ENCODE measurements around the gene F13B.

The F13B gene

GRCh38 chr1:197062692-197063091 is 4.4 kb downstream of the F13B start:
- Histone ChIP-seq H3K27me3 (ENCODE audit: control insufficient read depth in 1 of 2, insufficient read depth in 1 of 2, low read length in 2 of 2) (no peaks in the 10 kb centered on the region), H2AK5ac (ENCODE audit: low read length, severe bottlenecking) (no peak overlapping the region), H2BK5ac (ENCODE audit: low read depth, low read length, poor library complexity, severe bottlenecking) (no peak overlapping the region), H3K14ac (ENCODE audit: low read length in 2 of 2) (no peak overlapping the region), H3K4me2 (ENCODE audit: low read length, poor library complexity, severe bottlenecking) (no peak overlapping the region), H3K4ac (ENCODE audit: low read depth in 1 of 2, low read length in 2 of 2) (no peak overlapping the region), H4K8ac (ENCODE audit: low read length) (no peak overlapping the region), H3K4me3 (ENCODE audit: insufficient read depth in 1 of 2, low read depth in 1 of 2, low read length in 2 of 2) (no peak overlapping the region), H2BK15ac (ENCODE audit: low read depth, poor library complexity, severe bottlenecking) (no peak overlapping the region), H2BK12ac (ENCODE audit: low read length in 2 of 2) (no peak overlapping the region), H3K79me1 (replicated peaks; ENCODE audit: low read length, poor library complexity, severe bottlenecking) (no peaks in the 10 kb centered on the region), H3K9me3 (ENCODE audit: control insufficient read depth, low read length) (no peaks in the 10 kb centered on the region), H3K9ac (ENCODE audit: low read length) (no peak overlapping the region), H2BK120ac (ENCODE audit: low read depth, low read length) (no peak overlapping the region), H2AFZ (ENCODE audit: low read depth, low read length) (no peak overlapping the region), H3K27ac (ENCODE audit: low read length, poor library complexity, severe bottlenecking) (no peak overlapping the region), H3K18ac (ENCODE audit: low read depth in 1 of 2, low read length in 2 of 2) (no peak overlapping the region), H4K91ac (ENCODE audit: low read length) (no peak overlapping the region), H3K4me1 (ENCODE audit: control insufficient read depth, insufficient read depth, low read depth, low read length) (no peaks in the 10 kb centered on the region), H3K36me3 (ENCODE audit: control insufficient read depth in 1 of 2, insufficient read depth in 2 of 2, low read depth in 1 of 2, low read length in 2 of 2) (no peaks in the 10 kb centered on the region), H3K23ac (ENCODE audit: low read length in 2 of 2) (no peak overlapping the region)
- WGBS = no CpG with 5 or more reads among the region's 2 CpGs
- no peak for DNase-seq

- H3K18ac ChIP-seq (ENCODE audit: low read depth in 1 of 2, low read length in 2 of 2) = no peak overlapping the region
- H2AK5ac ChIP-seq (ENCODE audit: low read length, severe bottlenecking) = no peak overlapping the region
- no peaks in the 10 kb centered on the region for H3K27me3 ChIP-seq (ENCODE audit: control insufficient read depth in 1 of 2, insufficient read depth in 1 of 2, low read length in 2 of 2)
- H4K8ac ChIP-seq (ENCODE audit: low read length) = no peak overlapping the region
- no peak overlapping the region for H2BK15ac ChIP-seq (ENCODE audit: low read depth, poor library complexity, severe bottlenecking)
- H4K91ac ChIP-seq (ENCODE audit: low read length) = no peak overlapping the region
- H3K4me3 ChIP-seq (ENCODE audit: insufficient read depth in 1 of 2, low read depth in 1 of 2, low read length in 2 of 2) = no peak overlapping the region
- H3K36me3 ChIP-seq (ENCODE audit: control insufficient read depth in 1 of 2, insufficient read depth in 2 of 2, low read depth in 1 of 2, low read length in 2 of 2) = no peaks in the 10 kb centered on the region
- H3K4me2 ChIP-seq (ENCODE audit: low read length, poor library complexity, severe bottlenecking) = no peak overlapping the region
- no peak overlapping the region for H2BK120ac ChIP-seq (ENCODE audit: low read depth, low read length)
- H3K23ac ChIP-seq (ENCODE audit: low read length in 2 of 2) = no peak overlapping the region
- no peak overlapping the region for H2BK5ac ChIP-seq (ENCODE audit: low read depth, low read length, poor library complexity, severe bottlenecking)
- H3K4me1 ChIP-seq (ENCODE audit: control insufficient read depth, insufficient read depth, low read depth, low read length) = no peaks in the 10 kb centered on the region
- H2AFZ ChIP-seq (ENCODE audit: low read depth, low read length) = no peak overlapping the region
- H3K14ac ChIP-seq (ENCODE audit: low read length in 2 of 2) = no peak overlapping the region
- H3K79me1 ChIP-seq (replicated peaks; ENCODE audit: low read length, poor library complexity, severe bottlenecking) = no peaks in the 10 kb centered on the region
- H3K4ac ChIP-seq (ENCODE audit: low read depth in 1 of 2, low read length in 2 of 2) = no peak overlapping the region
- H3K9me3 ChIP-seq (ENCODE audit: control insufficient read depth, low read length) = no peaks in the 10 kb centered on the region
- H3K27ac ChIP-seq (ENCODE audit: low read length, poor library complexity, severe bottlenecking) = no peak overlapping the region
- no peak for DNase-seq
- no peak overlapping the region for H3K9ac ChIP-seq (ENCODE audit: low read length)
- H2BK12ac ChIP-seq (ENCODE audit: low read length in 2 of 2) = no peak overlapping the region
Measured at GRCh38 chr1:197049100-197049499, 18.0 kb downstream of the F13B start.

- H2BK120ac ChIP-seq (ENCODE audit: low read depth, low read length) = no peak overlapping the region
- no peak overlapping the region for H3K27ac ChIP-seq (ENCODE audit: low read length, poor library complexity, severe bottlenecking)
- H3K18ac ChIP-seq (ENCODE audit: low read depth in 1 of 2, low read length in 2 of 2) = no peak overlapping the region
- H2AFZ ChIP-seq (ENCODE audit: low read depth, low read length) = no peak overlapping the region
- H4K8ac ChIP-seq (ENCODE audit: low read length) = no peak overlapping the region
- H3K4ac ChIP-seq (ENCODE audit: low read depth in 1 of 2, low read length in 2 of 2) = no peak overlapping the region
- no peak overlapping the region for H2AK5ac ChIP-seq (ENCODE audit: low read length, severe bottlenecking)
- H2BK5ac ChIP-seq (ENCODE audit: low read depth, low read length, poor library complexity, severe bottlenecking) = no peak overlapping the region
- no peak overlapping the region for H3K23ac ChIP-seq (ENCODE audit: low read length in 2 of 2)
- H3K9me3 ChIP-seq (ENCODE audit: control insufficient read depth, low read length) = no peaks in the 10 kb centered on the region
- no peak overlapping the region for H3K4me3 ChIP-seq (ENCODE audit: insufficient read depth in 1 of 2, low read depth in 1 of 2, low read length in 2 of 2)
- 80% methylated on average over 4 of the region's 4 CpGs for WGBS
- H3K14ac ChIP-seq (ENCODE audit: low read length in 2 of 2) = no peak overlapping the region
- no peak overlapping the region for H2BK12ac ChIP-seq (ENCODE audit: low read length in 2 of 2)
- DNase-seq = no peak
- no peak overlapping the region for H4K91ac ChIP-seq (ENCODE audit: low read length)
- H3K4me1 ChIP-seq (ENCODE audit: control insufficient read depth, insufficient read depth, low read depth, low read length) = no peaks in the 10 kb centered on the region
- H3K79me1 ChIP-seq (replicated peaks; ENCODE audit: low read length, poor library complexity, severe bottlenecking) = no peaks in the 10 kb centered on the region
- peak overlapping the region; percentile 41 for H3K9ac ChIP-seq (ENCODE audit: low read length)
- H3K27me3 ChIP-seq (ENCODE audit: control insufficient read depth in 1 of 2, insufficient read depth in 1 of 2, low read length in 2 of 2) = no peaks in the 10 kb centered on the region
- no peak overlapping the region for H2BK15ac ChIP-seq (ENCODE audit: low read depth, poor library complexity, severe bottlenecking)
- no peaks in the 10 kb centered on the region for H3K36me3 ChIP-seq (ENCODE audit: control insufficient read depth in 1 of 2, insufficient read depth in 2 of 2, low read depth in 1 of 2, low read length in 2 of 2)
- no peak overlapping the region for H3K4me2 ChIP-seq (ENCODE audit: low read length, poor library complexity, severe bottlenecking)
Measured at GRCh38 chr1:197042676-197043341, 24.3 kb downstream of the F13B start.

DNA sequence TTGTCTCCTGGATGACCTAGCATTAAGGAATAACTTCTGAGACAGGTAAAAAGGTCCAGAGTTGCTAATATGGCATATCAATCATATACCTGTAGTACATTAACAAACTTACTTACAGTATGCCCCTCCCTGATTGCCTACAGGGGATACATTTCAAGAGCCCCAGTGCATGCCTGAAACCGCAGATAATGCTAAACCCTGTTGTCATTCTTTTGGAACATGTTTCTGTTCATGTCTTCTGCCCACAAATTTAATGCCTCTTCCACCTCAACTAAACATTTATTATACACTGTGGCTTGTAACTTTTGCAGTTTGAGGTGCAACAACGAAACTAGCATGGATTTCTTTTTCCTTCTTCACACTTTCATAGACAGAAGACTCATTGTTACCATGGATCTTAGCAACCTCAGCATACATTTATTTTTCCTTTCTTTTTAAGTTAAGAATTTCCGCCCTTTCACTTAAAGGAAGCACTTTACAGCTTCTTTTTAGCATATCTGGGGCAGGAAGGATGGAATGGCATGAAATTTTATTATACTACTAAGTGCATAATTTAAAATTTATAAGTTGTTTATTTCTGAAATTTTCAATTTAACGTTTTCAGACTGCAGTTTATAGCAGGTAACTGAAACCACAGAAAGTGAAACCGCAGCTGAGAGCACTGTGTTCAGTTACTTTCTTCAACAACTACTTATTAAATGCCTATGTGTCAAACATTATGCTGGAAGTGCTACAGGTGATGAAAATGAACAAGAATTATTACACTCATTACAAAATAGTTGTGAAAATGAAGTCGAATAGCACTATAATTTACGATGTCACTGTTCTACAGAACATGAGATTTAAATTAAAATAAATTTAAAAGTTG is 25.3 kb downstream of the F13B start:
- Histone ChIP-seq H2AK5ac (ENCODE audit: low read length, severe bottlenecking) (no peak overlapping the region), H3K4me3 (ENCODE audit: insufficient read depth in 1 of 2, low read depth in 1 of 2, low read length in 2 of 2) (no peak overlapping the region), H3K4me1 (ENCODE audit: control insufficient read depth, insufficient read depth, low read depth, low read length) (no peaks in the 10 kb centered on the region), H2BK120ac (ENCODE audit: low read depth, low read length) (no peak overlapping the region), H2AFZ (ENCODE audit: low read depth, low read length) (no peak overlapping the region), H3K9me3 (ENCODE audit: control insufficient read depth, low read length) (no peaks in the 10 kb centered on the region), H3K36me3 (ENCODE audit: control insufficient read depth in 1 of 2, insufficient read depth in 2 of 2, low read depth in 1 of 2, low read length in 2 of 2) (no peaks in the 10 kb centered on the region), H4K8ac (ENCODE audit: low read length) (no peak overlapping the region), H3K23ac (ENCODE audit: low read length in 2 of 2) (no peak overlapping the region), H2BK5ac (ENCODE audit: low read depth, low read length, poor library complexity, severe bottlenecking) (no peak overlapping the region), H3K14ac (ENCODE audit: low read length in 2 of 2) (no peak overlapping the region), H3K4ac (ENCODE audit: low read depth in 1 of 2, low read length in 2 of 2) (no peak overlapping the region), H3K79me1 (replicated peaks; ENCODE audit: low read length, poor library complexity, severe bottlenecking) (no peaks in the 10 kb centered on the region), H3K27me3 (ENCODE audit: control insufficient read depth in 1 of 2, insufficient read depth in 1 of 2, low read length in 2 of 2) (no peaks in the 10 kb centered on the region), H4K91ac (ENCODE audit: low read length) (no peak overlapping the region), H2BK15ac (ENCODE audit: low read depth, poor library complexity, severe bottlenecking) (no peak overlapping the region), H3K27ac (ENCODE audit: low read length, poor library complexity, severe bottlenecking) (no peak overlapping the region), H3K18ac (ENCODE audit: low read depth in 1 of 2, low read length in 2 of 2) (no peak overlapping the region), H3K4me2 (ENCODE audit: low read length, poor library complexity, severe bottlenecking) (no peak overlapping the region), H3K9ac (ENCODE audit: low read length) (no peak overlapping the region), H2BK12ac (ENCODE audit: low read length in 2 of 2) (no peak overlapping the region)
- DNase-seq = no peak
- 82% methylated on average over 2 of the region's 7 CpGs for WGBS
